Regular cardiac myocyte (primary cell): Measurements from ENCODE around the gene ALCAM. TPM values are rescaled to one million over a fixed set of nuclear protein-coding genes. Genes with fewer than 3 reads are reported as not detected.

Experiments
- total RNA-seq: library from RNA; depleted of rRNA; stranded (reverse); fragments of >200 nt; gene quantifications from 2 replicates; pipeline ENCODE4 v1.2.3, GENCODE V29; 2014

Gene ALCAM
- total RNA-seq, result 194 and 335 TPM in 2 replicates

DNA sequence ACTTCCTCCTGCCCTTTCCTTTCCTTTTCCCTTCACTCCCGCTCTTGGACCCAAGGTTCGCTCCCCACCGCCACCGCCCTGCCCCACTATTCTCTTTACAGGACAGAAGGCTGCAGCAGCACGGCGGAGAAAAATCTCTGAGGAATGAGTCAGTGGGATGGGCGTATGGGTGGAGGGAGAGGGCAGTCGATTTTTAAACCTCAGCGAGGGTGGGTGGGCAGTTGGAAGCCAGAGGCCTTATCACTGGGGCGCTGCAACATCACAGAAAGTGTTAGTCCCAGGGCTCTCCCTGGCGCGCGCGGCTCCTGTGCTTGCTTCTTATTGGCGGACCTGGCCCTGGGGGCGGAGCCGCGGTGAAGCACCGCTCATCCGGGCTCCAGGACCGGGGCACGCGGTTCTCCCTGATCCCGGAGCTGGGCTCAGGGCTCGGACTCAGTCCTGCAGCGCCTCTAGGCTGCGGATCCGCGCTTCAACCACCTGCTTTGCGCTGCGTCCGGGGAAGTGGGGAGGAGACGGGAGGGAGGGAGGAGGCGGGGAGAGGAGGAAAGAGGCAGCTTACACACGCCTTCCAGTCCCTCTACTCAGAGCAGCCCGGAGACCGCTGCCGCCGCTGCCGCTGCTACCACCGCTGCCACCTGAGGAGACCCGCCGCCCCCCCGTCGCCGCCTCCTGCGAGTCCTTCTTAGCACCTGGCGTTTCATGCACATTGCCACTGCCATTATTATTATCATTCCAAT lies at the start of gene ALCAM:
Gene ALCAM, plus strand, starts transcription at position 584 of the 737 bp plus-strand sequence.

